OCI-LY3 (cell line): ENCODE data around the gene B4GALNT3.

ENCODE experiments used
- H2AFZ ChIP-seq: fragments of 200-600, 300-600 bp; shearing (Covaris generic); 2 replicates; pipeline ENCODE4 v1.6.0; 2014; ENCODE audit warnings: antibody characterized with exemption, low read depth, low read length
- H3K27ac ChIP-seq: fragments of 200-600, 300-600 bp; sonication (generic); 2 replicates; pipeline ENCODE4 v1.5.1; 2014; ENCODE audit warnings: mild to moderate bottlenecking, low read length, moderate library complexity, mixed read lengths
- H3K27me3 ChIP-seq: fragments of 200-600, 300-600 bp; sonication (generic); 2 replicates; pipeline ENCODE4 v1.6.1; 2014; ENCODE audit warnings: low read depth, low read length, mixed read lengths
- H3K36me3 ChIP-seq: fragments of 200-600, 300-600 bp; sonication (generic); replicated peaks from 2 replicates; pipeline ENCODE3; 2014; ENCODE audit warnings: low read depth, low read length, mixed read lengths
- H3K4me1 ChIP-seq: fragments of 300-600, 200-600 bp; sonication (generic); 2 replicates; pipeline ENCODE4 v1.6.1; 2014; ENCODE audit warnings: low read length, mixed read lengths
- H3K4me2 ChIP-seq: fragments of 200-600, 300-600 bp; sonication (generic); 2 replicates; pipeline ENCODE4 v1.6.1; 2014; ENCODE audit warnings: low read length, mixed read lengths
- H3K4me3 ChIP-seq: fragments of 300-600, 200-600 bp; sonication (generic); 2 replicates; pipeline ENCODE4 v1.5.1; 2014; ENCODE audit warnings: antibody characterized with exemption, mild to moderate bottlenecking, low read length, moderate library complexity
- H3K79me2 ChIP-seq: fragments of 300-600, 200-600 bp; shearing (Covaris generic); 2 replicates; pipeline ENCODE4 v1.6.1; 2014; ENCODE audit warnings: mild to moderate bottlenecking, low read length, mixed read lengths
- H3K9ac ChIP-seq: fragments of 300-600, 200-600 bp; shearing (Covaris generic); 2 replicates; pipeline ENCODE4 v1.6.0; 2014; ENCODE audit warnings: mild to moderate bottlenecking, low read length, moderate library complexity
- H3K9me3 ChIP-seq: fragments of 200-600, 300-600 bp; shearing (Covaris generic); 2 replicates; pipeline ENCODE4 v1.6.1; 2014; ENCODE audit warnings: low read length, mixed read lengths; ENCODE audit not compliant: insufficient read depth
- H4K20me1 ChIP-seq: fragments of 200-600, 300-600 bp; sonication (generic); 2 replicates; pipeline ENCODE4 v1.6.1; 2016; ENCODE audit warnings: low read length, mixed read lengths; ENCODE audit not compliant: insufficient read depth
- CTCF ChIP-seq: fragments of 200-600, 300-600 bp; sonication (generic); IDR thresholded peaks from 2 replicates; pipeline ENCODE4 v1.5.1; 2014; ENCODE audit warnings: antibody characterized with exemption, low read length, low read depth
- EZH2phosphoT487 ChIP-seq: fragments of 200-600 bp; shearing (Covaris generic); IDR thresholded peaks from 2 replicates; pipeline ENCODE4 v1.6.1; 2018; ENCODE audit warnings: antibody characterized with exemption, mixed run types, low read depth

Gene B4GALNT3

DNA sequence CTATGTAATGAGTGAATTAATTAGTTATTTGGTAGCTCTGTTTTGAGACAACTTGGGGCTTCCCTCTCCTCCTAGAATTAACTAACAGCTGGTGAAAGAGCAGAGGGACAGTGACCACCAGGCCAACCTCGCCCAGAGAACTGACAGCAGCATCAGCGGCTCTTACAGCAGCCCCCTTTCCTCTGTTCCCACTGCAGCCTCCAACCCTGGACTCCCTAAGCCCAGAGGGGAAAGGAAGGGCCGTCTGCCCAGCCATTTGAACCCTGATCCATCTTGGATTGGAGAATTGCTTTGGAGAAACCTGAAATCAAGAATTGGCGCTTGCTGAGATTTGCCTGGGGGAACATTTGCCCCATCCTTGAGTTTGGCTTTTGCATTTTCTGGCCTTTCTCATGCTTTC, 45.5 kb downstream of the B4GALNT3 start:
- H3K4me3 ChIP-seq = no peak overlapping the region
- no peaks in the 10 kb centered on the region for H3K36me3 ChIP-seq
- H2AFZ ChIP-seq = no peak overlapping the region
- no peak overlapping the region for H3K9ac ChIP-seq
- no peaks in the 10 kb centered on the region for H3K9me3 ChIP-seq
- H4K20me1 ChIP-seq = no peaks in the 10 kb centered on the region
- no peak overlapping the region for H3K4me2 ChIP-seq
- no peaks in the 10 kb centered on the region for H3K4me1 ChIP-seq
- H3K27me3 ChIP-seq = peaks cover 22% of the 10 kb centered on the region
- H3K27ac ChIP-seq = no peak overlapping the region
- H3K79me2 ChIP-seq = no peaks in the 10 kb centered on the region
- TF ChIP-seq CTCF (no peak), EZH2phosphoT487 (no peak)

DNA sequence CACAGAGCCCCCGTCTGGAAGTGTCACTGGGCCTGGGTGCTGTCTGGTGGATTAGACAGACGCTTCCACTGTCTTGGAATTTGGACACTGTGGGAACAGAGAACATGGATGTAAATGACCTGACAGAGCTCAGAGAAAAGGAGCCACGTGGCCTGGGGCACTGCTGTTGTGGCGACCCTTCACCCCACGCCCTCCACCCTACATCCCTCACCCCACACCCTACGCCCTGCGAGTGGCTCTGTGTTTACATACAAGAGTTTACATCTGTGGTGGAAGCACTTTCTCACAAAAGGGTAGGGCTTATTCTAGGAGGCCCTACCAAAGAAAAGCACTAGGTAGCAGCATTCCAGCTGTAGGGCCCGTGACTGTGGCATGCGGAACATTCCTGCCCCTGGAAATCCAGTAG, 47.7 kb downstream of the B4GALNT3 start:
- no peak overlapping the region for H3K27ac ChIP-seq
- H3K9me3 ChIP-seq = no peaks in the 10 kb centered on the region
- no peak overlapping the region for H3K9ac ChIP-seq
- no peaks in the 10 kb centered on the region for H3K36me3 ChIP-seq
- TF ChIP-seq EZH2phosphoT487 (no peak), CTCF (no peak)
- H3K4me1 ChIP-seq = no peaks in the 10 kb centered on the region
- H3K4me2 ChIP-seq = no peak overlapping the region
- peaks cover 18% of the 10 kb centered on the region for H3K27me3 ChIP-seq
- no peaks in the 10 kb centered on the region for H3K79me2 ChIP-seq
- H3K4me3 ChIP-seq = no peak overlapping the region
- H4K20me1 ChIP-seq = no peaks in the 10 kb centered on the region
- no peak overlapping the region for H2AFZ ChIP-seq

GRCh38 chr12:508145-508544, 48.4 kb downstream of the B4GALNT3 start:
- H3K27ac ChIP-seq = no peak overlapping the region
- H4K20me1 ChIP-seq = no peaks in the 10 kb centered on the region
- no peaks in the 10 kb centered on the region for H3K79me2 ChIP-seq
- H3K4me2 ChIP-seq = no peak overlapping the region
- H2AFZ ChIP-seq = no peak overlapping the region
- no peak for TF ChIP-seq CTCF
- no peak for TF ChIP-seq EZH2phosphoT487
- H3K9me3 ChIP-seq = no peaks in the 10 kb centered on the region
- peaks cover 17% of the 10 kb centered on the region for H3K27me3 ChIP-seq
- H3K4me3 ChIP-seq = no peak overlapping the region
- H3K9ac ChIP-seq = no peak overlapping the region
- H3K4me1 ChIP-seq = no peaks in the 10 kb centered on the region
- no peaks in the 10 kb centered on the region for H3K36me3 ChIP-seq

GRCh38 chr12:508795-509194, 49.1 kb downstream of the B4GALNT3 start:
- Histone ChIP-seq H3K36me3 (no peaks in the 10 kb centered on the region), H3K79me2 (no peaks in the 10 kb centered on the region), H3K9me3 (no peaks in the 10 kb centered on the region), H3K9ac (no peak overlapping the region), H3K4me1 (no peaks in the 10 kb centered on the region), H3K27me3 (peaks cover 11% of the 10 kb centered on the region), H3K27ac (no peak overlapping the region), H2AFZ (no peak overlapping the region), H3K4me3 (no peak overlapping the region), H3K4me2 (no peak overlapping the region), H4K20me1 (no peaks in the 10 kb centered on the region)
- TF ChIP-seq CTCF (no peak), EZH2phosphoT487 (no peak)
